HEK293T (cell line): ENCODE measurements around the gene DND1.
"Not testable (repeated sequence)": the region's sequence is repeated elsewhere in the genome, so short reads cannot be mapped to it uniquely, and the experiment has no call there.

Experiments
- CTCF ChIA-PET: fragments of 350-600 bp; formaldehyde crosslinking; extraction: SDS; loops from one replicate; lab custom pipeline; 2021; ENCODE audit warnings: antibody characterized with exemption, inconsistent platforms; lab: Yijun Ruan, JAX
- POLR2A ChIA-PET: fragments of 350-600 bp; formaldehyde crosslinking; extraction: SDS; loops from one replicate; lab custom pipeline; 2020; ENCODE audit warnings: antibody characterized with exemption, inconsistent platforms; lab: Yijun Ruan, JAX
- DNase-seq: peaks from one replicate; pipeline ENCODE4 v3.0.0; 2012; ENCODE audit warnings: mixed read lengths; ENCODE audit errors: extremely low spot score
- ARNT ChIP-seq: fragments of 450-650 bp; IDR thresholded peaks from 2 replicates; pipeline ENCODE4 v1.6.1; 2017; ENCODE audit warnings: mild to moderate bottlenecking
- BHLHE40 ChIP-seq: fragments of 450-650 bp; IDR thresholded peaks from 2 replicates; pipeline ENCODE4 v1.6.1; 2016; ENCODE audit warnings: mild to moderate bottlenecking, moderate library complexity, borderline replicate concordance
- CTBP1 ChIP-seq: fragments of 450-650 bp; IDR thresholded peaks from 2 replicates; pipeline ENCODE4 v1.6.1; 2016; ENCODE audit warnings: borderline replicate concordance
- ELF4 ChIP-seq: fragments of 450-650 bp; IDR thresholded peaks from 2 replicates; pipeline ENCODE4 v1.6.1; 2017; ENCODE audit warnings: antibody characterized with exemption
- FOXA1 ChIP-seq: fragments of 450-650 bp; IDR thresholded peaks from 2 replicates; pipeline ENCODE4 v1.6.1; 2016; ENCODE audit warnings: mild to moderate bottlenecking
- FOXK2 ChIP-seq: fragments of 450-650 bp; IDR thresholded peaks from 2 replicates; pipeline ENCODE4 v1.6.1; 2016; ENCODE audit warnings: mild to moderate bottlenecking
- FOXM1 ChIP-seq: fragments of 450-650 bp; IDR thresholded peaks from 2 replicates; pipeline ENCODE4 v1.6.1; 2017; ENCODE audit warnings: mild to moderate bottlenecking, borderline replicate concordance
- HDGF ChIP-seq: fragments of 450-650 bp; IDR thresholded peaks from 2 replicates; pipeline ENCODE4 v1.6.1; 2017; ENCODE audit warnings: antibody characterized with exemption, borderline replicate concordance
- L3MBTL2 ChIP-seq: fragments of 450-650 bp; conservative IDR thresholded peaks from 2 replicates; pipeline ENCODE4 v1.6.1; 2016; ENCODE audit warnings: mild to moderate bottlenecking
- LEF1 ChIP-seq: fragments of 450-650 bp; IDR thresholded peaks from 2 replicates; pipeline ENCODE4 v1.6.1; 2017; ENCODE audit warnings: mild to moderate bottlenecking, borderline replicate concordance
- PKNOX1 ChIP-seq: fragments of 450-650 bp; IDR thresholded peaks from 2 replicates; pipeline ENCODE4 v1.6.1; 2016
- SP1 ChIP-seq: fragments of 450-650 bp; IDR thresholded peaks from 2 replicates; pipeline ENCODE4 v1.6.1; 2017
- SUZ12 ChIP-seq: fragments of 450-650 bp; IDR thresholded peaks from 2 replicates; pipeline ENCODE4 v1.6.1; 2016; ENCODE audit warnings: mild to moderate bottlenecking
- TARDBP ChIP-seq: fragments of 450-650 bp; IDR thresholded peaks from 2 replicates; pipeline ENCODE4 v1.6.1; 2016
- ZNF384 ChIP-seq: fragments of 450-650 bp; IDR thresholded peaks from 2 replicates; pipeline ENCODE4 v1.6.1; 2016

The DND1 gene

GRCh38 chr5:140658870-140659269 lies 14.5 kb downstream of the DND1 start:
- CTCF ChIA-PET = no interaction called here
- no peak for TF ChIP-seq TARDBP
- POLR2A ChIA-PET = interaction anchor here (2.4 kb wide), 1 partner anchor 12 kb away, joined by 21 read pairs; the partner anchor contains the start of genes IK and NDUFA2
- DNase-seq = no peak

- peak; percentile 22 for DNase-seq
- ChIA-PET POLR2A (interaction anchor here (0.6 to 2.8 kb wide), 39 partner anchors 7 to 287 kb away, joined by 3 to 46 read pairs (median 4); partner anchors contain the start of genes ANKHD1, APBB3, HARS1 and HARS2), CTCF (interaction anchor here (0.7 to 1.3 kb wide), 2 partner anchors 11 to 73 kb away, joined by 3 to 5 read pairs; no protein-coding TSS in a partner anchor)
- TF ChIP-seq ELF4 (no peak), HDGF (no peak), LEF1 (no peak), FOXM1 (no peak), TARDBP (no peak), ZNF384 (no peak), CTBP1 (no peak), BHLHE40 (no peak), FOXA1 (no peak), SP1 (no peak), SUZ12 (no peak), L3MBTL2 (no peak)
These were observed 26.3 kb downstream of the DND1 start for GRCh38 chr5:140647042-140647419.

GRCh38 chr5:140642718-140643117 lies 30.7 kb downstream of the DND1 start:
- no peak for DNase-seq
- POLR2A ChIA-PET = interaction anchor here (0.8 to 2.4 kb wide), 7 partner anchors 12 to 241 kb away, joined by 3 to 11 read pairs (median 4); partner anchors contain the start of genes ANKHD1, HARS1, HARS2 and SRA1
- TF ChIP-seq CTBP1 (no peak), ELF4 (no peak), PKNOX1 (no peak), TARDBP (no peak), ZNF384 (no peak), HDGF (no peak), SUZ12 (no peak), FOXM1 (no peak), BHLHE40 (no peak), ARNT (no peak), FOXA1 (no peak), SP1 (no peak)
- CTCF ChIA-PET = interaction anchor here (0.6 kb wide), 1 partner anchor 75 kb away, joined by 4 read pairs; no protein-coding TSS in a partner anchor

GRCh38 chr5:140641716-140642115 lies 31.7 kb downstream of the DND1 start:
- TF ChIP-seq ARNT = no peak
- no peak for TF ChIP-seq FOXK2
- no peak for TF ChIP-seq PKNOX1
- TF ChIP-seq ELF4 = no peak
- TF ChIP-seq ZNF384 = no peak
- no peak for TF ChIP-seq LEF1
- TF ChIP-seq BHLHE40 = no peak
- POLR2A ChIA-PET = interaction anchor here (0.9 to 2.4 kb wide), 6 partner anchors 17 to 240 kb away, joined by 3 to 11 read pairs (median 4); partner anchors contain the start of genes ANKHD1, HARS1, HARS2 and SRA1
- DNase-seq = no peak
- CTCF ChIA-PET = no interaction called here

GRCh38 chr5:140639148-140639981 lies 34.0 kb downstream of the DND1 start, which contains the start of gene TMCO6:
TMCO6 (plus strand) TSS chr5:140639451; CDS start chr5:140639528, 77 bp downstream.
- ChIA-PET CTCF (interaction anchor here (0.6 to 1.1 kb wide), 3 partner anchors 8 to 40 kb away, joined by 3 read pairs; no protein-coding TSS in a partner anchor), POLR2A (interaction anchor here (0.7 to 2.0 kb wide), 9 partner anchors 8 to 238 kb away, joined by 3 to 14 read pairs (median 4); partner anchors contain the start of genes APBB3, IK, NDUFA2 and SLC35A4)
- DNase-seq = peak; percentile 99
- TF ChIP-seq FOXK2 (no peak), TARDBP (no peak), L3MBTL2 (peak; percentile 88), HDGF (0 out of 2 replicates have a peak, but pooled peaks have one; percentile 44), PKNOX1 (peak; percentile 84), ZNF384 (peak; percentile 63; the same call in 1 of the 2 replicates), FOXM1 (no peak)

GRCh38 chr5:140638898-140639147 lies 34.6 kb downstream of the DND1 start:
- POLR2A ChIA-PET = interaction anchor here (0.7 to 2.0 kb wide), 3 partner anchors 9 to 81 kb away, joined by 3 to 14 read pairs (median 8); partner anchors contain the start of genes IK, NDUFA2 and SRA1
- DNase-seq, CTCF ChIA-PET: not testable (repeated sequence)
